HepG2 (cell line): ENCODE results near the gene DEFB129. TPM values are rescaled to one million over a fixed set of nuclear protein-coding genes. Genes with fewer than 3 reads are reported as not detected.

Experiments
- HES4 ChIP-seq: sonication (generic); formaldehyde crosslinking; IDR thresholded peaks from 2 replicates; pipeline ENCODE4 v1.9.0; 2021; ENCODE audit warnings: mild to moderate bottlenecking, missing genetic modification reagents, borderline replicate concordance
- HNRNPLL ChIP-seq: fragments of 200-400 bp; formaldehyde crosslinking; IDR thresholded peaks from 2 replicates; pipeline ENCODE4 v1.6.1; 2017; ENCODE audit warnings: mild to moderate bottlenecking, low read depth, low read length; ENCODE audit not compliant: poor library complexity, severe bottlenecking
- MED8 ChIP-seq: sonication (generic); formaldehyde crosslinking; IDR thresholded peaks from 2 replicates; pipeline ENCODE4 v1.8.1; 2023; ENCODE audit warnings: mild to moderate bottlenecking, missing genetic modification reagents; ENCODE audit not compliant: insufficient replicate concordance
- NAIF1 ChIP-seq: sonication (generic); formaldehyde crosslinking; IDR thresholded peaks from 2 replicates; pipeline ENCODE4 v1.5.0; 2020; ENCODE audit warnings: mild to moderate bottlenecking, missing genetic modification reagents, borderline replicate concordance
- NR2F6 ChIP-seq, 2 experiments: IDR thresholded peaks; 2 replicates each; pipeline ENCODE4 v1.6.1; 2016; ENCODE audit warnings: antibody characterized with exemption in 1 of 2, mild to moderate bottlenecking in 1 of 2
- RORA ChIP-seq: sonication (generic); formaldehyde crosslinking; IDR thresholded peaks from 2 replicates; pipeline ENCODE4 v1.5.0; 2020; ENCODE audit warnings: mild to moderate bottlenecking, missing genetic modification reagents, moderate library complexity
- SIN3A ChIP-seq: IDR thresholded peaks from 2 replicates; pipeline ENCODE4 v1.6.1; 2011; ENCODE audit warnings: low read depth, mild to moderate bottlenecking, control low read depth, low read length, borderline replicate concordance
- SMAD3 ChIP-seq: sonication (generic); formaldehyde crosslinking; IDR thresholded peaks from 2 replicates; pipeline ENCODE4 v1.4.0; 2020; ENCODE audit warnings: missing genetic modification reagents
- ZBTB42 ChIP-seq: sonication (generic); formaldehyde crosslinking; IDR thresholded peaks from 2 replicates; pipeline ENCODE4 v1.5.0; 2020; ENCODE audit warnings: mild to moderate bottlenecking, missing genetic modification reagents
- ZNF12 ChIP-seq: sonication (generic); formaldehyde crosslinking; IDR thresholded peaks from 2 replicates; pipeline ENCODE4 v1.5.0; 2020; ENCODE audit warnings: missing genetic modification reagents
- ZNF207 ChIP-seq: fragments of 450-650 bp; IDR thresholded peaks from 2 replicates; pipeline ENCODE4 v1.6.1; 2016; ENCODE audit warnings: antibody characterized with exemption, borderline replicate concordance
- ZNF33A ChIP-seq: sonication (generic); formaldehyde crosslinking; IDR thresholded peaks from 2 replicates; pipeline ENCODE4 v1.5.1; 2020; ENCODE audit warnings: missing genetic modification reagents, mild to moderate bottlenecking, moderate library complexity, borderline replicate concordance
- ZNF549 ChIP-seq: sonication (generic); formaldehyde crosslinking; IDR thresholded peaks from 2 replicates; pipeline ENCODE4 v1.5.0; 2020; ENCODE audit warnings: missing genetic modification reagents
- ZNF589 ChIP-seq: sonication (generic); formaldehyde crosslinking; conservative IDR thresholded peaks from 2 replicates; pipeline ENCODE4 v1.8.0; 2022; ENCODE audit warnings: mild to moderate bottlenecking, moderate library complexity, missing genetic modification reagents
- ZNF777 ChIP-seq: sonication (generic); formaldehyde crosslinking; IDR thresholded peaks from 2 replicates; pipeline ENCODE4 v1.4.0; 2020; ENCODE audit warnings: missing genetic modification reagents
- polyA plus RNA-seq, 8 experiments: library from polyadenylated mRNA; depleted of rRNA in 3 of 8; stranded (reverse) in 7 of 8; unstranded in 1 of 8; fragments of >200 nt; fragmentation: Illumina TruSeq in 4 of 8; extraction: Trizol in 4 of 8; gene quantifications; 2 replicates each; pipeline versions ENCODE4 v1.2.1 to v1.2.3, GENCODE V29; 2011 to 2016; ENCODE audit warnings: low read depth in 4 of 8, missing spikeins in 1 of 8, mixed read lengths in 1 of 8; ENCODE audit not compliant: insufficient read depth in 1 of 8
- total RNA-seq, 5 experiments: library from RNA; depleted of rRNA; stranded (reverse); fragments of >200 nt; fragmentation: Illumina TruSeq; extraction: Trizol; gene quantifications; 2 replicates each; pipeline ENCODE4 v1.2.3, GENCODE V29; 2016; ENCODE audit warnings: low read depth in 1 of 5
- TF ChIP-seq, protein P1 (sequence below): sonication (generic); formaldehyde crosslinking; conservative IDR thresholded peaks from 2 replicates; pipeline ENCODE4 v1.8.0; 2022; ENCODE audit warnings: low read depth, missing genetic modification reagents
- TF ChIP-seq, protein P2 (sequence below): sonication (generic); formaldehyde crosslinking; IDR thresholded peaks from 2 replicates; pipeline ENCODE4 v1.5.1; 2020; ENCODE audit warnings: mild to moderate bottlenecking, moderate library complexity, missing genetic modification reagents
- TF ChIP-seq, protein P3 (sequence below): sonication (generic); formaldehyde crosslinking; IDR thresholded peaks from 2 replicates; pipeline ENCODE4 v1.8.1; 2023; ENCODE audit warnings: missing genetic modification reagents, inconsistent platforms, borderline replicate concordance
- TF ChIP-seq, protein P4 (sequence below): sonication (generic); formaldehyde crosslinking; IDR thresholded peaks from 2 replicates; pipeline ENCODE4 v1.5.0; 2020; ENCODE audit warnings: mild to moderate bottlenecking, missing genetic modification reagents
- TF ChIP-seq, protein P5 (sequence below): sonication (generic); formaldehyde crosslinking; IDR thresholded peaks from 2 replicates; pipeline ENCODE4 v1.8.1; 2023; ENCODE audit warnings: mild to moderate bottlenecking, missing genetic modification reagents, borderline replicate concordance
- TF ChIP-seq, protein P6 (sequence below): sonication (generic); formaldehyde crosslinking; IDR thresholded peaks from 2 replicates; pipeline ENCODE4 v1.5.0; 2020; ENCODE audit warnings: missing genetic modification reagents

Gene DEFB129
- total and polyA plus RNA-seq, 2 of the 13 experiments (the other 11 are each of a cell fraction or from before 2014, with no cell fraction given), result not detected

DNA sequence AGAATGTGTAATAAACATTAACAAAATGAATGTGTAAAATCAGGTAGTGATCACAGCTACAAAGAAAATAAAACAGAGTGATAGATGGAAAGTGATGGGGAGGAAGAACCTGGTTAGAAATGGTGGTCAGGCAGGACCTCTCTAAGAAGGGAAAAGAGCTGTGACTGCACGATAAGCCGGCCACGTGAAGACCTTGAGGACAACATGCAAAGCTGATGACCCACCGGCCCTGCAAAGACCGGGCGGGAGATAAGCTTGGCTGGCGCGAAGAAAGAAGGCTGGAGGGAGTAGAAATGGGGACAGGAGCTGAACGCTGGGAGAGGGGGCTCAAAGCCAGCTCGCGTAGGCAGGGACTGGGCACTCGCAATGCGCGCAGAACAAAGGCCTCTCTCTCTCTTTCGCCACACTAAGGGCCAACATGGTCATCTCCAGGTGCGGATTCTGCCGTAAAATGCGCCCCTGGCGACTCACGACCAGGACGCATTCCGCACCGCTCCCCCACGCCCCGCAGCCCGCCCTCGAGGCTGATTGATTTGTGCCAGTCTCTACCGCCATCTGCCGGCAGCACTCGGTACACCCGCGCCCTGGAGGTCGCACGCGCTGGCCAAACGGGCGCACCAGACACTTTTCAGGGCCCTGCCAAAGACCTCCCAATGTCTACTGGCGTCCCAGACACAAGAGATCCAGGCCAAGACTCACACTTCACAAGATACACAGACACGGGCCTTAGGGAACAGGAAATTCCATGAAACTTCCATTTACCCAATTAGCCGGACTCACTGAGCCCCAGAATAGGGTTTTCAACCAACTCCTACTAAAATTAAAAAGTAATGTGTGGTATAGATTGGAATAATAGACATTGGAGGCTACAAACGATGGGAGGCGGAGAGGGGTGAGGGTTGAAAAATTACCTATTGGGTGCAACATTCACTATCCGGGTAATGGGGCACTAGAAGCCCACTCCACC lies 39.8 kb downstream of the DEFB129 start (continued):
- TF ChIP-seq, protein P1, sequence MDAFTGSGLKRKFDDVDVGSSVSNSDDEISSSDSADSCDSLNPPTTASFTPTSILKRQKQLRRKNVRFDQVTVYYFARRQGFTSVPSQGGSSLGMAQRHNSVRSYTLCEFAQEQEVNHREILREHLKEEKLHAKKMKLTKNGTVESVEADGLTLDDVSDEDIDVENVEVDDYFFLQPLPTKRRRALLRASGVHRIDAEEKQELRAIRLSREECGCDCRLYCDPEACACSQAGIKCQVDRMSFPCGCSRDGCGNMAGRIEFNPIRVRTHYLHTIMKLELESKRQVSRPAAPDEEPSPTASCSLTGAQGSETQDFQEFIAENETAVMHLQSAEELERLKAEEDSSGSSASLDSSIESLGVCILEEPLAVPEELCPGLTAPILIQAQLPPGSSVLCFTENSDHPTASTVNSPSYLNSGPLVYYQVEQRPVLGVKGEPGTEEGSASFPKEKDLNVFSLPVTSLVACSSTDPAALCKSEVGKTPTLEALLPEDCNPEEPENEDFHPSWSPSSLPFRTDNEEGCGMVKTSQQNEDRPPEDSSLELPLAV, result 0 out of 2 replicates have a peak, but pooled peaks have one; percentile 48
- 0 out of 2 replicates have a peak, but pooled peaks have one; percentile 67 for TF ChIP-seq ZNF549 (CRISPR knock-in tag)
- TF ChIP-seq, protein P2, sequence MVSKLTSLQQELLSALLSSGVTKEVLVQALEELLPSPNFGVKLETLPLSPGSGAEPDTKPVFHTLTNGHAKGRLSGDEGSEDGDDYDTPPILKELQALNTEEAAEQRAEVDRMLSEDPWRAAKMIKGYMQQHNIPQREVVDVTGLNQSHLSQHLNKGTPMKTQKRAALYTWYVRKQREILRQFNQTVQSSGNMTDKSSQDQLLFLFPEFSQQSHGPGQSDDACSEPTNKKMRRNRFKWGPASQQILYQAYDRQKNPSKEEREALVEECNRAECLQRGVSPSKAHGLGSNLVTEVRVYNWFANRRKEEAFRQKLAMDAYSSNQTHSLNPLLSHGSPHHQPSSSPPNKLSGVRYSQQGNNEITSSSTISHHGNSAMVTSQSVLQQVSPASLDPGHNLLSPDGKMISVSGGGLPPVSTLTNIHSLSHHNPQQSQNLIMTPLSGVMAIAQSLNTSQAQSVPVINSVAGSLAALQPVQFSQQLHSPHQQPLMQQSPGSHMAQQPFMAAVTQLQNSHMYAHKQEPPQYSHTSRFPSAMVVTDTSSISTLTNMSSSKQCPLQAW (CRISPR knock-in tag), result peak; percentile 92
- TF ChIP-seq SMAD3, result peak; percentile 73
- TF ChIP-seq HES4, result peak; percentile 96
- peak; percentile 99 for TF ChIP-seq HNRNPLL
- peak; percentile 81 for TF ChIP-seq ZNF777 (CRISPR knock-in tag)
- TF ChIP-seq ZBTB42, result peak; percentile 95
- TF ChIP-seq ZNF589 (CRISPR knock-in tag), result peak; percentile 90; the same call in 1 of the 2 replicates
- TF ChIP-seq, protein P3, sequence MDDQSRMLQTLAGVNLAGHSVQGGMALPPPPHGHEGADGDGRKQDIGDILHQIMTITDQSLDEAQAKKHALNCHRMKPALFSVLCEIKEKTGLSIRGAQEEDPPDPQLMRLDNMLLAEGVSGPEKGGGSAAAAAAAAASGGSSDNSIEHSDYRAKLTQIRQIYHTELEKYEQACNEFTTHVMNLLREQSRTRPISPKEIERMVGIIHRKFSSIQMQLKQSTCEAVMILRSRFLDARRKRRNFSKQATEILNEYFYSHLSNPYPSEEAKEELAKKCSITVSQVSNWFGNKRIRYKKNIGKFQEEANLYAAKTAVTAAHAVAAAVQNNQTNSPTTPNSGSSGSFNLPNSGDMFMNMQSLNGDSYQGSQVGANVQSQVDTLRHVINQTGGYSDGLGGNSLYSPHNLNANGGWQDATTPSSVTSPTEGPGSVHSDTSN (CRISPR knock-in tag), result peak; percentile 57; the same call in 1 of the 2 replicates
- TF ChIP-seq, protein P4, sequence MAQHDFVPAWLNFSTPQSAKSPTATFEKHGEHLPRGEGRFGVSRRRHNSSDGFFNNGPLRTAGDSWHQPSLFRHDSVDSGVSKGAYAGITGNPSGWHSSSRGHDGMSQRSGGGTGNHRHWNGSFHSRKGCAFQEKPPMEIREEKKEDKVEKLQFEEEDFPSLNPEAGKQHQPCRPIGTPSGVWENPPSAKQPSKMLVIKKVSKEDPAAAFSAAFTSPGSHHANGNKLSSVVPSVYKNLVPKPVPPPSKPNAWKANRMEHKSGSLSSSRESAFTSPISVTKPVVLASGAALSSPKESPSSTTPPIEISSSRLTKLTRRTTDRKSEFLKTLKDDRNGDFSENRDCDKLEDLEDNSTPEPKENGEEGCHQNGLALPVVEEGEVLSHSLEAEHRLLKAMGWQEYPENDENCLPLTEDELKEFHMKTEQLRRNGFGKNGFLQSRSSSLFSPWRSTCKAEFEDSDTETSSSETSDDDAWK (CRISPR knock-in tag), result no peak
- peak; percentile 85; the same call in 1 of the 2 replicates for TF ChIP-seq ZNF33A (CRISPR knock-in tag)
- TF ChIP-seq NAIF1 (CRISPR knock-in tag), result peak; percentile 99
- TF ChIP-seq NR2F6 (IDR thresholded peaks at IDR 0.05), result no peak; the same call in 1 of the 2 replicates
- peak; percentile 79 for TF ChIP-seq NR2F6 (CRISPR knock-in tag; IDR thresholded peaks at IDR 0.05)
- no peak for TF ChIP-seq ZNF207
- no peak; the same call in 1 of the 2 replicates for TF ChIP-seq ZNF12 (CRISPR knock-in tag)
- no peak for TF ChIP-seq MED8 (CRISPR knock-in tag)
- peak; percentile 64; the same call in 1 of the 2 replicates for TF ChIP-seq SIN3A
- TF ChIP-seq, protein P5, sequence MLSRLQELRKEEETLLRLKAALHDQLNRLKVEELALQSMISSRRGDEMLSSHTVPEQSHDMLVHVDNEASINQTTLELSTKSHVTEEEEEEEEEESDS (CRISPR knock-in tag), result peak; percentile 82
- TF ChIP-seq, protein P6, sequence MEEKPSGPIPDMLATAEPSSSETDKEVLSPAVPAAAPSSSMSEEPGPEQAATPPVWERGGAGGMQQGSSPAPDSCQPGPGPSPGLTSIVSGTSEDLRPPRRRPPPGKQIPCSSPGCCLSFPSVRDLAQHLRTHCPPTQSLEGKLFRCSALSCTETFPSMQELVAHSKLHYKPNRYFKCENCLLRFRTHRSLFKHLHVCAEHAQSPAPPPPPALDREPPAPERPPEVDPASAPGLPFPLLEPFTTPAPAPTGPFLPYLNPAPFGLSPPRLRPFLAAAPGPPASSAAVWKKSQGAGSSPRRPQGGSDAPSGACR, result no peak; the same call in 1 of the 2 replicates
- TF ChIP-seq RORA (CRISPR knock-in tag), result no peak
